ENCODE data around the gene TRPM2. TPM values are rescaled to one million over a fixed set of nuclear protein-coding genes. Genes with fewer than 3 reads are reported as not detected.

Gene TRPM2
- total RNA-seq, 4 donors from 2014 or later: 0.40 to 6.9 (median 2.5) TPM

GRCh38 chr21:44381874-44382273 is 28.5 kb downstream of the TRPM2 start:
- peaks cover 0 to 39% (median 0%) of the 10 kb centered on the region in 4 donors for H3K27me3 ChIP-seq
- H3K36me3 ChIP-seq: no peaks in the 10 kb centered on the region
- no peak overlapping the region for H3K27ac ChIP-seq
- TF ChIP-seq POLR2A (IDR thresholded peaks at IDR 0.05) (no peak), CTCF (IDR thresholded peaks at IDR 0.05) (no peak)
- H3K9me3 ChIP-seq: peaks cover 0 to 30% (median 17%) of the 10 kb centered on the region in 3 donors
- DNase-seq: no peak
- intact Hi-C loops (cut with DNase I): no loop called here
- H3K4me3 ChIP-seq: no peak overlapping the region
- peaks cover 0 to 9% (median 6%) of the 10 kb centered on the region in 3 donors for H3K4me1 ChIP-seq

GRCh38 chr21:44382536-44382935 is 29.1 kb downstream of the TRPM2 start:
- Histone ChIP-seq H3K27me3 (peaks cover 0 to 32% (median 0%) of the 10 kb centered on the region in 4 donors), H3K4me1 (peaks cover 0 to 4% (median 4%) of the 10 kb centered on the region in 3 donors), H3K27ac (no peak overlapping the region), H3K9me3 (peaks cover 0 to 32% (median 21%) of the 10 kb centered on the region in 3 donors), H3K36me3 (no peaks in the 10 kb centered on the region), H3K4me3 (no peak overlapping the region)
- DNase-seq: no peak
- 82 to 86% methylated on average over 5 to 9 of the region's 9 CpGs for WGBS, 2 donors
- TF ChIP-seq CTCF (IDR thresholded peaks at IDR 0.05): no peak
- intact Hi-C loops (cut with DNase I): no loop called here

- H3K4me1 ChIP-seq: no peaks in the 10 kb centered on the region
- intact Hi-C loops (cut with DNase I): no loop called here
- DNase-seq: no peak
- peaks cover 0 to 25% (median 0%) of the 10 kb centered on the region in 4 donors for H3K27me3 ChIP-seq
- TF ChIP-seq POLR2A (IDR thresholded peaks at IDR 0.05): no peak
- H3K9me3 ChIP-seq: peaks cover 0 to 32% (median 21%) of the 10 kb centered on the region in 3 donors
- no peak overlapping the region for H3K4me3 ChIP-seq
- WGBS, 2 donors: 73 to 90% methylated on average over 1 of the region's 4 CpGs
- H3K27ac ChIP-seq: no peak overlapping the region
- H3K36me3 ChIP-seq: no peaks in the 10 kb centered on the region
Measured at GRCh38 chr21:44383216-44383615, 29.8 kb downstream of the TRPM2 start.

GRCh38 chr21:44384968-44385367 is 31.5 kb downstream of the TRPM2 start:
- no peak for TF ChIP-seq CTCF (IDR thresholded peaks at IDR 0.05)
- TF ChIP-seq POLR2A (IDR thresholded peaks at IDR 0.05): no peak
- intact Hi-C loops (cut with DNase I): no loop called here
- Histone ChIP-seq H3K36me3 (no peaks in the 10 kb centered on the region), H3K9me3 (peaks cover 0 to 32% (median 21%) of the 10 kb centered on the region in 3 donors), H3K27ac (no peak overlapping the region), H3K4me3 (no peak overlapping the region), H3K4me1 (no peaks in the 10 kb centered on the region), H3K27me3 (peaks cover 0 to 8% (median 0%) of the 10 kb centered on the region in 4 donors)
- WGBS, 2 donors: 66 to 73% methylated on average over 2 of the region's 2 CpGs
- no peak for DNase-seq

- no peak for DNase-seq
- Histone ChIP-seq H3K27ac (no peak overlapping the region), H3K36me3 (no peaks in the 10 kb centered on the region), H3K4me1 (no peaks in the 10 kb centered on the region), H3K4me3 (no peak overlapping the region), H3K27me3 (peaks cover 0 to 32% (median 0%) of the 10 kb centered on the region in 4 donors), H3K9me3 (peaks cover 0 to 28% (median 18%) of the 10 kb centered on the region in 3 donors)
- 89 to 95% methylated on average over 1 of the region's 1 CpG for WGBS, 2 donors
- intact Hi-C loops (cut with DNase I): no loop called here
- no peak for TF ChIP-seq POLR2A (IDR thresholded peaks at IDR 0.05)
- no peak for TF ChIP-seq CTCF (IDR thresholded peaks at IDR 0.05)
Measured at GRCh38 chr21:44389335-44389734, 35.9 kb downstream of the TRPM2 start.

- intact Hi-C loops (cut with DNase I): no loop called here
- no peak overlapping the region for H3K4me3 ChIP-seq
- no peaks in the 10 kb centered on the region for H3K4me1 ChIP-seq
- H3K9me3 ChIP-seq: peaks cover 0 to 13% (median 12%) of the 10 kb centered on the region in 3 donors
- no peak overlapping the region for H3K27ac ChIP-seq
- H3K36me3 ChIP-seq: no peaks in the 10 kb centered on the region
- TF ChIP-seq POLR2A (IDR thresholded peaks at IDR 0.05) (no peak), CTCF (IDR thresholded peaks at IDR 0.05) (no peak)
- no peak for DNase-seq
- 60 to 66% methylated on average over 2 of the region's 8 CpGs for WGBS, 2 donors
- H3K27me3 ChIP-seq: peaks cover 0 to 44% (median 0%) of the 10 kb centered on the region in 4 donors
Measured at GRCh38 chr21:44390886-44391285, 37.5 kb downstream of the TRPM2 start.

All from esophagus squamous epithelium (tissue), 5 donors.